WTC11 (cell line): ENCODE results near the gene MAPK11. TPM values are rescaled to one million over a fixed set of nuclear protein-coding genes. Genes with fewer than 3 reads are reported as not detected.

Experiments
- ATAC-seq: fragments of 200-7000 bp; cut with Tn5 transposase; 2 replicates; pipeline ENCODE4 v1.10.0; 2021; ENCODE audit warnings: mild to moderate bottlenecking, moderate library complexity
- CTCF ChIA-PET: fragments of 300-600 bp; sonication (Branson Sonifier 250); formaldehyde crosslinking; loops from one replicate; lab custom pipeline; 2021; ENCODE audit warnings: antibody characterized with exemption; lab: Charles Lee
- POLR2A ChIA-PET: fragments of 350-600 bp; sonication (Branson Sonifier 250); formaldehyde crosslinking; loops from one replicate; lab custom pipeline; 2021; ENCODE audit warnings: antibody characterized with exemption; lab: Charles Lee
- DNase-seq: peaks from one replicate; pipeline ENCODE4 v3.0.0; 2021; ENCODE audit warnings: low spot score
- H3K27ac Mint-ChIP-seq: 2 replicates; pipeline ENCODE4 v1.8.0; 2021; ENCODE audit warnings: mixed read lengths
- H3K27me3 Mint-ChIP-seq: 2 replicates; pipeline ENCODE4 v1.8.0; 2021; ENCODE audit warnings: low read depth, mild to moderate bottlenecking, moderate library complexity, mixed read lengths
- H3K36me3 Mint-ChIP-seq: 2 replicates; pipeline ENCODE4 v1.8.0; 2021; ENCODE audit warnings: mixed read lengths
- H3K4me1 Mint-ChIP-seq: 2 replicates; pipeline ENCODE4 v1.8.0; 2022; ENCODE audit warnings: mixed read lengths
- H3K4me3 Mint-ChIP-seq: 2 replicates; pipeline ENCODE4 v1.8.0; 2021; ENCODE audit warnings: mild to moderate bottlenecking, moderate library complexity, mixed read lengths
- H3K9me3 Mint-ChIP-seq: 2 replicates; pipeline ENCODE4 v1.8.0; 2021; ENCODE audit warnings: mixed read lengths
- AFF4 ChIP-seq: sonication (generic); formaldehyde crosslinking; IDR thresholded peaks from 2 replicates; pipeline ENCODE4 v1.8.1; 2023; ENCODE audit warnings: mild to moderate bottlenecking, missing genetic modification reagents, borderline replicate concordance
- ATF6 ChIP-seq: sonication (generic); formaldehyde crosslinking; IDR thresholded peaks from 2 replicates; pipeline ENCODE4 v1.8.1; 2023; ENCODE audit warnings: mild to moderate bottlenecking, missing genetic modification reagents
- CREM ChIP-seq: sonication (generic); formaldehyde crosslinking; IDR thresholded peaks from 2 replicates; pipeline ENCODE4 v1.8.1; 2022; ENCODE audit warnings: mild to moderate bottlenecking, missing genetic modification reagents, moderate library complexity
- E2F4 ChIP-seq: sonication (generic); formaldehyde crosslinking; IDR thresholded peaks from 2 replicates; pipeline ENCODE4 v1.8.1; 2022; ENCODE audit warnings: low read depth, mild to moderate bottlenecking, moderate library complexity, missing genetic modification reagents, borderline replicate concordance
- GRHL2 ChIP-seq: fragments of 250-450 bp; sonication (Bioruptor Pico); IDR thresholded peaks from 2 replicates; pipeline ENCODE4 v1.8.0; 2022; ENCODE audit warnings: mild to moderate bottlenecking, moderate library complexity; ENCODE audit not compliant: insufficient replicate concordance, severe bottlenecking
- HMGXB4 ChIP-seq: sonication (generic); formaldehyde crosslinking; IDR thresholded peaks from 2 replicates; pipeline ENCODE4 v1.8.1; 2023; ENCODE audit warnings: mild to moderate bottlenecking, moderate library complexity, missing genetic modification reagents
- NFE2L1 ChIP-seq: sonication (generic); formaldehyde crosslinking; IDR thresholded peaks from 2 replicates; pipeline ENCODE4 v1.8.1; 2023; ENCODE audit warnings: missing genetic modification reagents
- NR1H2 ChIP-seq: sonication (generic); formaldehyde crosslinking; IDR thresholded peaks from 2 replicates; pipeline ENCODE4 v1.9.0; 2021; ENCODE audit warnings: mild to moderate bottlenecking, moderate library complexity, missing genetic modification reagents
- RELA ChIP-seq: sonication (generic); formaldehyde crosslinking; IDR thresholded peaks from 2 replicates; pipeline ENCODE4 v1.8.1; 2022; ENCODE audit warnings: missing genetic modification reagents, mild to moderate bottlenecking, borderline replicate concordance
- SP1 ChIP-seq: sonication (generic); formaldehyde crosslinking; conservative IDR thresholded peaks from 2 replicates; pipeline ENCODE4 v1.8.1; 2022; ENCODE audit warnings: missing genetic modification reagents
- USF2 ChIP-seq: sonication (generic); formaldehyde crosslinking; IDR thresholded peaks from 2 replicates; pipeline ENCODE4 v1.8.1; 2023; ENCODE audit warnings: mild to moderate bottlenecking, missing genetic modification reagents, moderate library complexity
- ZNF121 ChIP-seq: sonication (generic); formaldehyde crosslinking; IDR thresholded peaks from 2 replicates; pipeline ENCODE4 v1.8.0; 2023; ENCODE audit warnings: missing genetic modification reagents
- ZNF281 ChIP-seq: sonication (generic); formaldehyde crosslinking; IDR thresholded peaks from 2 replicates; pipeline ENCODE4 v1.8.0; 2023; ENCODE audit warnings: mild to moderate bottlenecking, missing genetic modification reagents
- ZNF416 ChIP-seq: fragments of 250-450 bp; sonication (Bioruptor Pico); IDR thresholded peaks from 2 replicates; pipeline ENCODE4 v1.9.0; 2021; ENCODE audit warnings: mild to moderate bottlenecking, inconsistent platforms
- ZNF423 ChIP-seq: fragments of 250-450 bp; sonication (Bioruptor Pico); IDR thresholded peaks from 2 replicates; pipeline ENCODE4 v2.1.2; 2022; ENCODE audit warnings: mild to moderate bottlenecking, moderate library complexity
- total RNA-seq: library from RNA; stranded (reverse); gene quantifications from 3 replicates; pipeline ENCODE4 v1.2.3, GENCODE V29; 2021

MAPK11 gene
- total RNA-seq, 1 experiment from 2014 or later, result 2.3 TPM

- Mint-ChIP-seq H3K9me3 (no peaks in the 10 kb centered on the region), H3K27ac (no peak overlapping the region), H3K27me3 (peaks cover 9% of the 10 kb centered on the region), H3K4me3 (no peak overlapping the region; the same call in 1 of the 2 replicates), H3K4me1 (peaks cover 8% of the 10 kb centered on the region), H3K36me3 (no peaks in the 10 kb centered on the region)
- TF ChIP-seq SP1 (CRISPR knock-in tag), result no peak
- no peak for TF ChIP-seq USF2
- no peak for TF ChIP-seq ATF6 (CRISPR knock-in tag)
- TF ChIP-seq ZNF121 (CRISPR knock-in tag), result no peak
- no peak for TF ChIP-seq NR1H2
- TF ChIP-seq ZNF416, result no peak
- no peak for TF ChIP-seq E2F4 (CRISPR knock-in tag)
- no peak for TF ChIP-seq AFF4
- no peak for TF ChIP-seq ZNF423 (CRISPR knock-in tag)
- TF ChIP-seq NFE2L1, result no peak
- no peak for TF ChIP-seq RELA (CRISPR knock-in tag)
- no peak for TF ChIP-seq HMGXB4 (CRISPR knock-in tag)
- no peak for TF ChIP-seq GRHL2 (CRISPR knock-in tag)
- TF ChIP-seq CREM (CRISPR knock-in tag), result no peak
- no peak for TF ChIP-seq ZNF281 (CRISPR knock-in tag)
- CTCF ChIA-PET, result interaction anchor here (0.6 to 1.0 kb wide), 2 partner anchors 8 to 66 kb away, joined by 3 read pairs; no protein-coding TSS in a partner anchor
- DNase-seq (no peak), ATAC-seq (no peak)
- POLR2A ChIA-PET, result no interaction called here
Observed at GRCh38 chr22:50259302-50259701, 10.9 kb downstream of the MAPK11 start.
